CD4-positive, alpha-beta T cell treated with Interleukin-4 for 1 hour (primary cell): Measurements from ENCODE around the gene PEX19.

Experiments
- DNase-seq, 2 donors: peaks; one replicate each; pipeline ENCODE4 v3.0.0-alpha.2; 2020 to 2022

PEX19 gene

DNA sequence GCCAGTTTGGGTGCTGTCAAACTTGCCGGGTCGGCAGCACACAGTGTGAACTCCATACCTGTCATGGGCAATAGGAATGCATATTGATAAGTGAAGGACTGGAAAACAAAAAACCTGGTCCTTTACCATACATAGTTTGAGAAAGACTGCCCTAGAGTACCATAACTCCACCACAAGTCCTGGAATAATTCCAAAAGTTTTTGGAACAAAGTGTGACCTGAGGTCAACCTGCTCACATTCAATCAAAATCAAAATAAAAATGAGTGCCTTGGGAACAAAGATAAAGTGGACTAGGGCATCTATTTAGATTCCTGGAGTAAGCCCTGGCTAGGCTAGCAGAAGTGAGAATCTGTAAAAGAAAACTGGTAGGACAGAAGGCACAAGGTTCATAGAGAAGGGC is 7.6 kb downstream of the PEX19 start:
- DNase-seq, result no peak

GRCh38 chr1:160271025-160271424 is 13.9 kb downstream of the PEX19 start:
- DNase-seq, result no peak

DNA sequence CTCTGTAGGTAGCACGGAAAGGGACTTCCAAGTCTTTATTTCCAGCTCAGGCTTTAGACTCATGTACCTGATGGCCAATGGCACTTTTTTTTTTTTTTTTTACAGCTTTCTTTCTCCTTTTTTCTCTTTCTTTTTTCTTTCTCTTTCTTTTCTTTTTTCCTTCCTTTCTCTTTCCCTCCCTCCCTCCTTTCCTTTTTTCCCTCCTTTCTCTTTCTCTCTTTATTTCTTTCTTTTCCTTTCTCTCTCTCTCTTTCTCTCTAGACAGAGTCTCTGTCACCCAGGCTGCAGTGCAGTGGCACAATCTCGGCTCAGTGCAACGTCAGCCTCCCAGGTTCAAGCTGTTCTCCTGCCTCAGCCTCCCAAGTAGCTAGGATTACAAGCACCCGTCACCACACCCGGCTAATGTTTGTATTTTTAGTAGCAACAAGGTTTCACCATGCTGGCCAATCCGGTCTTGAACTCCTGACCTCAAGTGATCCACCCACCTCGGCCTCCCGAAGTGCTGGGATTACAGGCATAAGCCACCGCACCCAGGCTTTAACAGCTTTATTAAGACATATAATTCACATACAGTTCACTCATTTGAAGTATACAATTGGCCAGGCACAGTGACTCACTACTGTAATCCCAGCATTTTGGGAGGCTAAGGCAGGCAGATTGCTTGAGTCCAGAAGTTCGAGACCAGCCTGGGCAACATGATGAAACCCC is 17.5 kb downstream of the PEX19 start:
- DNase-seq, result no peak

DNA sequence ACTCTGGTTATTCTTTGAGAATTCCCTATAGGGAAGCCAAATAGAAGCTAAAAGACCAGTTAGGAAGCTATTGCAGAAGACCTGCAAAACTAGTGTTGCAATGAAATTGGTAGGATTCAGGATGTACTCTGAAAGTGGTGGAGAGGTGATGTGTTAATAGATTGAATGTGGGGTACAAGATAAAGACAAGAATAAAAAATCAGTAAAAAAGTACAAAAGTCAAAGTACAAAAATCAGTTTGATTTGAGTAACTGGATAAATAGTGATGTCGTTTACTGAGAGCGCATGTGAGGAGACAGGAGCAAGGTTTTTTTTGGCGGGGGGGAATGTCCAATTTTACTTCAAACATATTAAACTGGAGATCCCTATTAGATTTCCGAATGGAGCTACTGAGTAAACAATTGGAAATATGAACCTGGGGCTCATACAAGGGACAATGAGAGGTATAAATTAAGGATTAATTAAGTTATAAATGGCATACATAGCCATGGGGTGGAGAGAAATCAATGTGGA is 20.1 kb downstream of the PEX19 start:
- no peak for DNase-seq

DNA sequence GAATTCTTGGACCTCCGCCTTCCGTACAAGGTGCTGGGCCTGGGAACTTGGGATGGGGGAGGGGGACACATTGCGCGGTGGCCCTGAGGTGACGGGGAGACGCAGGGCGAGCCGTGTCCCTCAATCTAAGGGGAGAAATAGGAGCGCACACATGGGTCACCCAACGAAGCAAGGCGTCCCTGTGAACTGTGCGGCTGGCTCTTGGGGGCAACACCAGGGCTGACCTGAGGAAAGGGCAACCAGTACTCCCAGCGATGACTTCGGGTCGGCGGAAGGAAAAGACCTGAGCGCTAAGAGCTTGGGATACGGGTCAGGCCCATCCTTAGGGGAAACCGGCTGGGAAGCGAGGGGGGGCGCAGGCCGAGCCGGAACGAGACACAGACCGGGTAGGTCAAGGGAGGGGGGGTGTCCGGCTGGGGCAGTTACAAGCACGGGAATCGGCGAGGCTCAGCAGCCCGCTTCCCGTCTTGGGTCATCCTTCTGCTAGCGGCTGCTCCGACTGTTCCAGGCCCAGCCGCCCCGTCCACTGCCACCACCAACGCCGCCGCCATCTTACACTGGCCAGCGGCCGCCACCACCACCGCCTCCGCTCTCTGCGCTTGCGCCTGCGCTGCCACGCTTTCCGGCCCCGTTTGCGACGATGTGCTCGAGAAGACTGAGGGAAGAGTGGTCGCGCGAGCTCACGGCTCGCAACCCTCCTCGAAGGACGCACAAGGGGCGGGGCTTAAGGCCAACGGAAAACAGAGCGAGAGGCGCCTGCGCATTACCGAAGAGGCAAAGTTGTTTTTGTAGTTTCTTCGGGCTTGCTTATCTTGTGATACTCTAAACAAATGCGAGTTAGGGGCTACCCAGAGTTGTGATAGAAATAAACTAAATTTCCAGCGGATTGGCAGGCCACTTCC is 22.8 kb downstream of the PEX19 start, which contains the start of gene DCAF8:
DCAF8 (minus strand) TSS at position 657 of the 902 bp plus-strand sequence. CDS start 18,541 bp downstream, outside the sequence.
- peak; percentile 98 to 99 for DNase-seq

GRCh38 chr1:160261556-160261892 is 23.4 kb downstream of the PEX19 start:
- DNase-seq, result peak; percentile 84 to 90

- DNase-seq, result no peak
Measured at GRCh38 chr1:160260406-160261382, 24.2 kb downstream of the PEX19 start.

- DNase-seq, result no peak
Measured at GRCh38 chr1:160258177-160258798, 26.6 kb downstream of the PEX19 start.

DNA sequence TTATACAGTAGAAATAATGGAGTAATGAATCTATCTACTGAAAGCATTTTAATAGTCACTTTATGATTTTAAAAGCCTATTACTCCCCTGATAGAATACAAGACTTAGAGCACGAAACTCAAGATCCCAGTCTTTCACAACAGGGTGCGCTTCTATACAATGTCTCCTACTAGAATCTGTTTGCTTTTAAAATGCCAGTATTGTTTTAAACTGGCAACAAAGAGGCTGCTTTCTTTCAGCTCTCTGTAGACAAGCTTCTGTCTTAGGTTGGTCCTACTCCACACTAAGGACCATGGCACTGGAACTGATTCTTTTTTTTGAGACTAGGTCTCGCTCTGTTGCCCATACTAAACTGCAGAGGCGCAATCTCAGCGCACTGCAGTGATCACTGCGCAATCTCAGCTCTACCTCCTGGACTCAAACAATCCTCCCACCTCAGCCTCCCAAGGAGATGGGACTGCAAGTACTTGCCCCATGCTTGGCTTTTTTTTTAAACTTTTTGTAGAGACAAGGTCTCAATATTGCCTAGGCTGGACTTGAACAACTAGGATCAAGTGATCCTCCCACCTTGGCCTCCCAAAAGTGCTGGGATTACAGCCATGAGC is 27.4 kb downstream of the PEX19 start:
- no peak for DNase-seq

DNA sequence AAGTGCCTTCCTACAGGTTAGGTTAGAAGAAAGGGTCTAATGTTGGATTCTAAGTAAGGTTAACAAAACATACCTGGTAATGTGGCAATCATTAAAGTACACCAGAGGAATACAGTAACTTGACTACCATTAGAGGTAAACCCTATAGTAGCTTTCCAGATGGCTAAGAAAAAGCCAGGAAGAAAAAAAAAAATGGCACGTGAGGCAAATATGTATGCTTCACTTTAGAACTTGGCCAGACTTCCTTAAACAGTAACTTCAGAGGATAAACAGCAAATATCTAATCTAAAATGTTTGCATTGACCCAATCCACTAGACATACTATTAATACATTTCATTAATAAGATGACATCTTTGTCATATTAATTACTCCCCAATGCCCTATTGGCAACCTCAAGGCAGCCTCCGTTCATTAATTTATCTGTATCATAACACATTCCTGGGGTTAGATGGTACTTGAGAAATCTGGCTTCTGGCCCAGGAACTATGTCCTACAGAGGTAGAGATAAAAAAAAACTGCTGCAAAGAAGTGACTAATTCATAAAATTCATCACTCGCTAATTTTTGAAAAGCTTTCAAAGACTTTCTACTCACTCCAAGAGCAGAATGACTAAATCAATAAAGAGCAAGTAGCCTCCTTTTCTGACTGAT is 28.4 kb downstream of the PEX19 start:
- no peak for DNase-seq

GRCh38 chr1:160255781-160256300 is 29.1 kb downstream of the PEX19 start:
- no peak for DNase-seq

DNA sequence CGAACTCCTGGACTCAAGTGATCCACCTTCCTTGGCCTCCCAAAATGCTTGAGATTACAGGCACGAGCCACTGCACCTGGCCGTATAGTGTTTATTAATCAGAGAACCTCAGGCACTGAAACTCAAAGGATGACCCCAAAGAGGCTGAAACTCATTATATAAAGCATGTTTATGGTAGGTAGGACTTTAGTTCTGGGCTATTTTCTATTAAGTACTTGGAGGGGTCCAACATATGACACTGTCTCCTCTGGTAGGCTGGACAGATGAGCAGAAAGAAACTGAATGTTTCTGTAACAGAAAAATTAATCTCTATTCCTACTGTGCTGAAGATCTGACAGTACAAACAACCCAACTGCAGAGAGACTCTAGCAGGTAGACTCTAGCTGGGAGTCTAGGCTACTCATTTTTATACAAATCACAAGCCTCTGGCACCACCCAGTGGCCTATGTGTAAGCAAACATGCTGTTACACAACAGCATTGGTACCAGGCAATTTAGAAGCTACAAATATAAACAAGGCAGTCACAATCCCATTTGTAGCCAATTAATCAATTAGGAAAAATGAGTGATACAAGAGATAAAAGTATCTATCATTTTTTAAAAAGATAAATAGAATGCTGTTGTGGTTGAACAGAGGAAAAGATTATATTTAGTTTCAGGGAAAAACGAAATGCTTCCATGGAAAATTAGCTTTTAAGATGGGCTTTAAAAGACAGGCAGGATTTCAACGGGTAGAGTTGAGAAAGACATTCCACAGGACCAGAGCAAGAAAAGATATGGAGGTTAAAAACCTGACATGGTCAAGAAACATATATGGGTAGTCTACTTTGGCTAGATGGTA is 33.0 kb downstream of the PEX19 start:
- DNase-seq, result peak; percentile 73

- DNase-seq, result no peak
Measured at GRCh38 chr1:160251011-160251410, 33.9 kb downstream of the PEX19 start.

GRCh38 chr1:160247053-160247452 is 37.9 kb downstream of the PEX19 start:
- DNase-seq, result no peak

- no peak for DNase-seq
Measured at GRCh38 chr1:160245434-160245833, 39.5 kb downstream of the PEX19 start.

DNA sequence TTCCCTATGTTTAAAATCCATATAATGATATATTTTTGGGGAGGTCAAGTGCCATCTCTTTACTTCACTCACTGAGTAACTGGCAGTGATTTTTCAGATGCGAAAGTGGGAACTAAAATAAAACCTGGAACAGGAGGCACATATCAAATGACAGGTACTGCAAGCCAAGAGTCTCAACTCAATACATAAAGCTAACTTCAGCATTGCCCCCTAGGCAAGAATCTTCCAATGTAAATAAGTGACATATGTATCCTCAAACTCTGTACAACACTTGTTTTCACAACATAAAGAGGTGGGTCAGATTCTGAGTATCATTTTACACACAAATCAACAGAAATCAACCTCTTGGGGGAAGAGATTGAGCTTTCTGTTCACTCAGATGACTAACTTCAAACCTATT is 40.7 kb downstream of the PEX19 start:
- DNase-seq, result no peak

- no peak for DNase-seq
Measured at GRCh38 chr1:160243767-160244166, 41.2 kb downstream of the PEX19 start.

DNA sequence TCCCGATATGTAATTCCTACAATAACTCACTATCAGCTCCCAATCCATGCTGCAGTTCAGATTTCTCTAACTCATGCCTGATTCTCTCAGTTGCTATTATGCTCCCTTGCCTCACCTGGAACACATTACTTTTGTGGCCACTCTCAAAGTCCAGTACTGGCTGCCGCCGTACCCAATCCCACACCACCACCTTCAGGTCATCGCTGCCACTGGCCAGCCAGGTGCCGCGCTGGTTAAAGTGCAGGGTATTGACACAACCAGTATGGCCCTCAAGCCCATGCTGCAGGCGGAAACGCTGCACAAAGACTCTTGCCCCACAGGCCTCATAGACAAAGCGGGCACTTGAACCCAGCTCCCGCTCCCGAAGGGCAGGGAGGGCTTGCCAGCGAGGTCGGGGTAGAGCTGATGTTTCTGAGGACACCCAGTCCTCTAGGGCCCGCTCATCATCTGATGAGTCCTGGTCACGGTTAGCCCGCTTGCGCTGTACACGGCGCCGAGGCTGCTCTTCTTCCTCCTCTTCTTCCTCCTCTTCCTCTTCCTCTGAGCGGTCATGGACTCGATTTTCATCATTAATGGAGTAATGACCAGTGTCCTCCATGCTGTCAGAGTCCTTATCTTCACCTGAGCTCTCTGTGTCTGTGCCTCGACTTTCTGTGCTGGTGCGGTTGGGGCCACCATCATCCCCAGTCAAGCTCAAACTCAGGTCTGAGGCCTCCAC is 45.2 kb downstream of the PEX19 start:
- DNase-seq, result no peak

DNA sequence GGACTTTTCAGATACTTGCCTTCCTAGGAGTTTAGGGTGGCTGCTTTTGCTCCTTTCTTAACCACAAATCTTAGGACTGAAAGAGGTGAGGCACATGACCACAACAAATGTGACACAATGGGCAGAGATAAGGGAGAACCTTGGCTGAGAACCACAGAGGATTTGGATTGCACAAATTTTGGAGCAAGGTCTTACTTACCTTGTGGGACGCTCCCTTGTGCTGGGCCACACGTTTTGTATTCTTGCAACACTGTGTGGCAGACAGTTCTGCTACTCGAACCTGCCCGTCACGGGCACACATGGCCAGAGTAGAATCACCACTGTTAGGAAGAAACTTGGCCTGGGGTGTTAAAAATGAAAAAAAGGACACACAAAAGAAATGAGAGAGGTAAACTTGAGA is 46.5 kb downstream of the PEX19 start:
- DNase-seq, result no peak
